DMS153 (cell line): ENCODE measurements around the gene NELL1.
"Not testable (repeated sequence)": the region's sequence is repeated elsewhere in the genome, so short reads cannot be mapped to it uniquely, and the experiment has no call there.

Source experiments
- DNase-seq: peaks from one replicate; lab custom pipeline; 2025; lab: John Stamatoyannopoulos, UW

NELL1 gene

GRCh38 chr11:20762980-20763379 lies 93.6 kb downstream of the NELL1 start:
- DNase-seq, result peak; percentile 72

DNA sequence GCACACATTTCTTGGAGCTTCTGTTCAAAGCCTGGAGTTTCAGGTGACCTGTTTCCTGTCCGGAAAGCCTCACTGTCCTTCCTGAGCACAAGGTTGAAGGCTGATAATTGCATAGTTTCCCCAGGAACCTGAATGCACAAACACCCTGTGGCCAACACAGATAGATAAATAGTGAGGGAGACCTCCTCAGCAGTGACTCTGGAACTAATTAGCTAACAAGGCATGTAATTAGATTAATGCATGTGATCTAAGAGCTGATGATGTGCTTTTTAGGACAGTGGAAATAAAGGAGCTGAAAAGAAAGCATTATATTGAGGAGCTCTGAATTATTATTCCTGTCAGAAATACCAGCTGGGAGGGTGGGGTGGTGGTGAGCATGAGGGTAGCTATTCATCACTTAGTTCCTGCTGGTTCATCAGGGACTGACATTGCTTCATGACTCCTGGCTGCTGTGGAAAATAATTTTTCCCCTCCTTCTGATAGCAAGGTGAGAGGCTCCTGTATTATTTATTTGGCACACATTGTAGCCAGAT lies 101.1 kb downstream of the NELL1 start:
- no peak for DNase-seq

DNA sequence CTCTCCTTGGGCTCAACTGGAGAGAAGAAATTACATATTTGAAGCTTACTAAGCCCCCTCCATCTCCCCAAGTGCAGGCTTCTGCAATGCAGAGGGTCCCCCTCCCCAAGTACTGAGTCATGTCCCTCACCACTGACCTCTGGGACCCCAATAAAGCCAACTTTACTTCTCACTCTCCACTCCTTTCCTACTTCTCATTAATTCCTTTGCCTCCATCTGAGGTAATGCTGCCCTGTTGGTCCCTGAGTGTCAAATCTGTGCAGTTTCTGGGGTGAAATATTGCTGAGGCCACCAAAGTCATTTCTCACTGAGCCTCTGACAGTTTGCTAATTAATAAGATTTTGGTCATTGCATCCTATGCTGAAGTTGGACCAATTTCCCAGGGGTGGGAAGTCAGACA lies 101.6 kb downstream of the NELL1 start:
- no peak for DNase-seq

DNA sequence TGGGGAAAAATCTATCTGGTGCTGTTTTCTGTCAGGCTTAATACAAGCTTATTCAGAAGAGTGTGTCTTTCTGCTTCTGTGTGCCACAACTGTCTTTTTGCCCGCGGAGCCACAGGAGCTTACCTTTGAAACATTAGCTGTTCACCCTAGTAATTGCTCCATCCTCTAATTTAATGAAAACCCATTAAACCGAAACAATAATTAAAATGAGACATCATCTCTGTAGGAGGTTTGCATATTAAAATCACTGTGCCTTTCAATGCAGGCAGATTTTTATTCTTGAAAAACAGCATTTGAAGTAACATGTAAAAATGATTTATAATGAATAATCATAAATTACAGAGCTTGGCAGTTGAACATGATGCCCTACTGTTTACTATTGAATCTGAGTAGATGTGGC lies 102.3 kb downstream of the NELL1 start:
- DNase-seq, result no peak

DNA sequence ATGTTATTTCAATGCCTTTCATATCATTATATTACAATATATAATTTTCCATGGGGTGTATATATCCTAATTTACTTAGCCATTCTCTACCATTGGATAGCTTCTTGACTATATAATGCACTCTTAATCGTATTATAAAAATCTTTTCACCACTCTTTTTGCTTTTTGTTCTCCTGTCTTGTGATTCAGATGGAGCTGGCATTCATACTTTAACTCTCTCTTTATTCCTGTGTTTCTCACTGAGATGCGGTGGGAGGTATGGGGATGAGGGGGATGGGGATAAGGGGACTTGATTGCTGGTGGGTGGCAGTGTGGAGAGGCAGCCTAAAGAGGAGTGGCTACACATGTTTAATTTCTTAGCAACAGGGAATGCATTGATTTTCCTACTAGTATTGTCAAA lies 105.9 kb downstream of the NELL1 start:
- no peak for DNase-seq

DNA sequence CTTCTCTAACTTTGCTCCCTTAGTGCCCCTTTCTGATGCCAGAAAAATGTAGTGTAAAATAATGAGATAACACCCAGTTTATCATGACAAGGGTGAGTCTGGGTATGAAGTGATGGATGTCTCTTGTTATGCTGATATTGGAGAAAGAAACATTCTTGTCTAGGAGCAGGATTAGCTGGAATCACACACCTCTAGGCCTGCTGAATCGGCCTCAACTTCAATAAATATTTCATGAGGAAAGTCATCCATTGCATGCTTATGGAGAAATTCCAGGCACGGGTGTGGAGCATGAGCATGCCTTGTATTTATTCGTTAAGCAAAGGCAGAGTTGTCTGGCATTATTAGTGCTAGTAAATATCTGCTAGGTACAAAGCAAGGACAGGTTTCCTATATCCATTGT lies 113.4 kb downstream of the NELL1 start:
- DNase-seq, result no peak

DNA sequence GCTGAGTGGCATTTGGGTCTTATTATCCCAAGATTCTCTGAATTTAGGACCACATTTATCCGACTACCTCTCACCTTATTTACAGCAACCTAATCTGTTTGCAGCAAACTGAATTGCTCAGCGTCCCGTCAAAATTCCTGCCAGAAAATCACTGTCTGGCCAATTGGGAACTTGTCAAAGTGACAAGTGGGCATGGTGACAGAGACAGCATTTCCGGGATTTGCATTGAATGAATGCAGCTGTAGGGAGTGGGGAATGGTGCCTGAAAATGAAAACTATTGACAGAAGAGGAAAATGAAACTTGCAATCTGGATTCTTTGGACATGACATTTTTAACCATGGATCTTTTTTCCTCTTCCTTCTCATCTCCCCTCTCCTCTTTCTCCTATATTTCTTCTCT lies 113.8 kb downstream of the NELL1 start:
- no peak for DNase-seq

GRCh38 chr11:20790622-20791021 lies 121.2 kb downstream of the NELL1 start:
- no peak for DNase-seq

GRCh38 chr11:20795005-20795404 lies 125.6 kb downstream of the NELL1 start:
- DNase-seq, result no peak

- no peak for DNase-seq
Observed at GRCh38 chr11:20808328-20808727, 138.9 kb downstream of the NELL1 start.

GRCh38 chr11:20821046-20821445 lies 151.7 kb downstream of the NELL1 start:
- DNase-seq, result no peak

DNA sequence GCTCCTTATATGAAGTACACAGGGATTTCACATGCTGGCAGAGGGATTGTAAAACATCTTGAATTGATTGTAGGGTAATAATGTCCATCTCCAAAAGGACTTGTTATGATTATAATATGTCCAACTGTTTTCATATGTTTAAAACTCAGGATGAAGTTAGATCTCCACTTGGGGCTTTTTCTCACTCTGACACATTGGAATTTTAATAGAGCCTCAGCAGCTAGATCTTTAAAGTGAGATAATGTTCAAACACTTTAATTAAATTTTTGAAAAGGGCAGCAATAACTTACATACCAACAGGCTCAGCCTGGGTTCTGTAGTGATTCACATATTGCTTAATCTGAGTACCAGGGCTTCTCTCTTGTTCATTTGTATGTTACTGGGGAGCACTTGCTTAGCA lies 152.1 kb downstream of the NELL1 start:
- no peak for DNase-seq

DNA sequence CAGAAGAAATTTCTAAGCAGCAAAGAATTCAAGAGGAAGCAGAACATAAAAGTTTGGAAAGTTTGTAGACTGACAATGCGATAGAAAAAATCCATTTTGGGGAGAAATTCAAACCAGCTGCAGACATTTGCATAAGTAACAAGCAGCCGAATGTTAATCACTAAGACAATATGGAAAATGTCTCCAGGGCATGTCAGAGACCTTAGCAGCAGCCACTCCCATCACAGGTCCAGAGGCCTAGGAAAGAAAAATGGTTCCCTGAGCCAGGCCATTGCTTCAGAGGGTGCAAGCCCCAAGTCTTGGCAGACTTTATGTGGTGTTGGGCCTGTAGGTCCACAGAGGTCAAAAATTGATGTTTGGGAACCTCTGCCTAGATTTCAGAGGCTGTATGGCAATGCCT lies 155.4 kb downstream of the NELL1 start:
- DNase-seq, result no peak

- no peak for DNase-seq
Observed at GRCh38 chr11:20835561-20835960, 166.2 kb downstream of the NELL1 start.

DNA sequence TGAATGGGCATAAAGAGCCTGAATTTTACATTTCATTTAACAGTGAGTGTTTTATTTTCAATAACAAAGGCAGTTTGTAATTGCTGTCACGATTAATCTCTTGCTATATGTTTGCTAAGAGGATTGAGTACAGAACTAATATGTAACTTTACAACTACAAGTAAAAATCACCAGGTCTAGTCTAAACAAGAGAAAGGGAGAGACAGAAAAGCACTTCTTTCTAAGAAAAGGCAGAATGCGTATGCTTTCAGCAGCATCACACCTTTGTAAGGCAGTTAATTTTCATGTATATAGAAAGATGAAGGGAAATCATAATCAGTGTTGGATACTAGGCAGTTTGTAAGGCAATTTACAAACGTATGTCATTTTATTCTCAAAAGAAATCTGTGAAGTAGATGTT lies 169.8 kb downstream of the NELL1 start:
- no peak for DNase-seq

DNA sequence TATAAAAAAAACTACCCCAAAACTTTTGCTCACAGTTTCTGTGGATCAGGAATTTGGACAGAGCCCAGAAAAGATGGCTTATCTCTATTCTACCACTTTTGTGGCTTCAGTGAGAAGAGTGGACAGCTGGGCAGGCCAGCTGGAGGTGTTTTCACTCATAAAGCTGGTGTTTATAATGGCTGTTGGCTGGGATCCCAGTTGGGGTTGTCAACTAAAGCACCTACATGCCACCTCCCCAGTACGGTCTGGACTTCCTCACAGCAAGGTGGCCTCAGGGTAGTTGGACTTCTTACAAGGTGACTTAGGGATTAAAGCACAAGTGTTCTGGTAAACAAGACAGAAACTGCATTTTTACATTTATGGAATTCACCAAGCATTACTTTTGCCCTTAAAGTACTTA lies 171.0 kb downstream of the NELL1 start:
- DNase-seq, result peak; percentile 72

DNA sequence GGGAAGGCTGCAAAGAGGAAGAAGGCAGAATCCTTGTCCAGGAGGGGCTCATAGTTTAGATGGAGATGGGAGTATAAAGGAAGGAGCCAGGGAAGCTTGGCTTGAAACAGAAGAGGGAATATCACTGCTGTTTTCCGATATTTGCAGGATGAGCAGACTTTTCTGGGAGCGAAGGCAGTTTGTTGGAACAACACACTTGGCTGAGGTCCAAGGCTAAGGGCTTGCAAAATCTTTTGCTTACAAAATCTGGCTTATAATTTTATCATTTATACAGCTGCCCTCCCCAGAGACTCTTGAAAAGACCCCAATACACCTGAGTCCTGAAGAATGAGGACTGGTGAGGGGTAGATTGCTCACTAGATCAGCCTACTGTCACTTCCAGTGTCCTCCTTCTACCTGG lies 174.8 kb downstream of the NELL1 start:
- DNase-seq, result no peak

DNA sequence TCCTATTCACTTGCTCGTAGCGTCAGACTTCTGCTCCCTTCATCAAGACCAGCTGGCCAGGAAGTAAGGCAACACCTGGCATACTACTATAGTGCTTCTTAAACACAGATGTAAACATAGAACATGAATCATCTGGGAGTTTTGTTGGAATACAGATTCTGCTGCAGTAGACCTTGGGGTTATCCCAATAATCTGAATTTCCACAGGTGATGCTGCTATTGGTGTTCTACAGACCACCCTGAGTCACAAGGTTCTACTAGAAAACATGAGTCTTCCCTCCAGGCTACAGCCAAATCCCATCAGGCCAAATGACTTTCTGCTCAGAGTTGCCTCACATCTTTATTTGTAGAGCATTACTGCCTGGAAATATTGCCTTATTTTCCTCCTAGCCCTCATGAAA lies 175.2 kb downstream of the NELL1 start:
- DNase-seq, result peak; percentile 85

- no peak for DNase-seq
Observed at GRCh38 chr11:20854215-20854955, 185.0 kb downstream of the NELL1 start.

DNA sequence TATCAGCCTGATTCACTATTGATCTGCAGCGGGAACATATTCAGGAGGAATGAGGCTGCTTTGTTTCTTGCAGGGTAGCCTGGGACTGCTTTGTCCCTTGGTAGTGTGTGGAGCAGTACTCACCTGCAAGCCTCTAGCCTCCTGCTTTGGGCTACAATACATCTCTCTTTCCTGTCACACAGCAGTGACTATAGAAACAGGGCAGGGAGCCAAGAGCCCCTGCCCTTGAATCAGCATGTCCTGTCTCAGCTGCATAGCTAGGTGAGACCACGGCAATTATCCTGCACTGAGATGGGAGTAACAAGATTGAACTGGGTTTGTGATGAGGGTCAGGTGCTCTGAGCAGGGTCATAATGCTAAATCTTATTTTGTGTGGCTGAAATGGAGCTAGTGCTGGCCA lies 191.9 kb downstream of the NELL1 start:
- DNase-seq, result peak; percentile 85

DNA sequence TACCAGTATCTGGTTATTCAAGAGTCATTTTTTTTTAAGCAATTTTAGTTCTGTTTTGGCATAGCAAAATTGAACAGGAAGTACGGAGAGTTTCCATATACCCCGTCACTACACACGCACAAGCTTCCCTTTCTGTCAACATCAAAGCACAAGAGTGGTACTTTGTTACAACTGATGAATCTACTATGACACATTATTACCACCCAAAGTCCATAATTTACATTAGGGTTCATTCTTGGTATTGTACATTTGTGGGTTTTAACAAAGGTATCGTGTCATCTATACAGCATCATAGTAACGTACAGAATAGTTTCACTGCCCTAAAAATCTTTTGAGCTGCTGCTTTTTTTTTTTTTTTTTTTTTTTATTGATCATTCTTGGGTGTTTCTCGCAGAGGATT lies 192.9 kb downstream of the NELL1 start:
- not testable (repeated sequence) for DNase-seq

- DNase-seq, result no peak
Observed at GRCh38 chr11:20864628-20865027, 195.2 kb downstream of the NELL1 start.

GRCh38 chr11:20865161-20865560 lies 195.8 kb downstream of the NELL1 start:
- no peak for DNase-seq

GRCh38 chr11:20869123-20869522 lies 199.7 kb downstream of the NELL1 start:
- no peak for DNase-seq
